HL-60 (cell line): ENCODE data around the gene LRRK1.

Source experiments
- TF ChIP-seq, protein P1 (sequence below): IDR thresholded peaks from one replicate; pipeline ENCODE4 v1.5.1; 2011; ENCODE audit warnings: low read length, control low read depth, inconsistent platforms; ENCODE audit not compliant: insufficient read depth
- TF ChIP-seq, protein P2 (sequence below): IDR thresholded peaks from 2 replicates; pipeline ENCODE4 v1.6.1; 2012; ENCODE audit warnings: low read depth; ENCODE audit not compliant: insufficient replicate concordance

DNA sequence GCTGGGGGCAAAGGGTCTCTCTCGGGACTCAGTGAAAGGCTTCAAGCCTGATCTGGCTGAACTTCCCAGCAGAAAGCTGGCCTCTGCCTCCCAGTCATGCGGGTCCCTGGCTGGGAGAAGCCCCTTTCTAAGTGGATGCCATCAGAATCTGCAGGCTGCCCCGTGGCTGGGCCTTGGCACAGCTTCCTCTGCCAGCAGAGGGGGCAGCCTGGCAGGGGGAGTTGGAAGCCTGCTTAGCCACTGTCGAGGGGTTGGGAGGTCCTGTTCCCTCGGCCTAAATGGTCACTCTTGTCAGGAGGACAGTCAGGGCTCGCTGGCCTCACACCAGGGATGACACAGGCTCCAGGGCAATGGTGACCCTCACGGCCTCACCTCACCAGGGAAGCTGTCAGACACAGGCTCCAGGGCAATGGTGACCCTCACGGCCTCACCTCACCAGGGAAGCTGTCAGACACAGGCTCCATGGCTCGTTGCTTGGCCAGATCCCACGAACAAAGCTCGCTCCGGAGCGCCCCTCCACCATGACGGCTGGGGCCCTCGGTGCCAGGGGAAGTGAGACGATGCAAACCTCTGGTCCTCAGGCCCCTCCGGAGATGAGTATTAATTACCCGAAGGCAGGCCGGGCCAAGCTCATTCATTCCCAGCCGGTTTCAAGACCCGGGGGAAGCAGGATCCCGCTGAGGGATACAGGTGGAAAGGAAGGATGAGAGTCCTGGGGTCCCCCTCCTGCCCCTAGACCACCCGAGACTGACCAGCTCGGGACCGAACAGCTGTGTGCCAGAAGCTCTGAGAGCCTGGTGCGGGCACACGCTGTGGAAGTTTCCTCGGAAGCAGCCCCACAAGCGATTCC, 181.7 kb downstream of the LRRK1 start:
- TF ChIP-seq, protein P1, sequence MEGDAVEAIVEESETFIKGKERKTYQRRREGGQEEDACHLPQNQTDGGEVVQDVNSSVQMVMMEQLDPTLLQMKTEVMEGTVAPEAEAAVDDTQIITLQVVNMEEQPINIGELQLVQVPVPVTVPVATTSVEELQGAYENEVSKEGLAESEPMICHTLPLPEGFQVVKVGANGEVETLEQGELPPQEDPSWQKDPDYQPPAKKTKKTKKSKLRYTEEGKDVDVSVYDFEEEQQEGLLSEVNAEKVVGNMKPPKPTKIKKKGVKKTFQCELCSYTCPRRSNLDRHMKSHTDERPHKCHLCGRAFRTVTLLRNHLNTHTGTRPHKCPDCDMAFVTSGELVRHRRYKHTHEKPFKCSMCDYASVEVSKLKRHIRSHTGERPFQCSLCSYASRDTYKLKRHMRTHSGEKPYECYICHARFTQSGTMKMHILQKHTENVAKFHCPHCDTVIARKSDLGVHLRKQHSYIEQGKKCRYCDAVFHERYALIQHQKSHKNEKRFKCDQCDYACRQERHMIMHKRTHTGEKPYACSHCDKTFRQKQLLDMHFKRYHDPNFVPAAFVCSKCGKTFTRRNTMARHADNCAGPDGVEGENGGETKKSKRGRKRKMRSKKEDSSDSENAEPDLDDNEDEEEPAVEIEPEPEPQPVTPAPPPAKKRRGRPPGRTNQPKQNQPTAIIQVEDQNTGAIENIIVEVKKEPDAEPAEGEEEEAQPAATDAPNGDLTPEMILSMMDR, result no peak
- TF ChIP-seq, protein P2, sequence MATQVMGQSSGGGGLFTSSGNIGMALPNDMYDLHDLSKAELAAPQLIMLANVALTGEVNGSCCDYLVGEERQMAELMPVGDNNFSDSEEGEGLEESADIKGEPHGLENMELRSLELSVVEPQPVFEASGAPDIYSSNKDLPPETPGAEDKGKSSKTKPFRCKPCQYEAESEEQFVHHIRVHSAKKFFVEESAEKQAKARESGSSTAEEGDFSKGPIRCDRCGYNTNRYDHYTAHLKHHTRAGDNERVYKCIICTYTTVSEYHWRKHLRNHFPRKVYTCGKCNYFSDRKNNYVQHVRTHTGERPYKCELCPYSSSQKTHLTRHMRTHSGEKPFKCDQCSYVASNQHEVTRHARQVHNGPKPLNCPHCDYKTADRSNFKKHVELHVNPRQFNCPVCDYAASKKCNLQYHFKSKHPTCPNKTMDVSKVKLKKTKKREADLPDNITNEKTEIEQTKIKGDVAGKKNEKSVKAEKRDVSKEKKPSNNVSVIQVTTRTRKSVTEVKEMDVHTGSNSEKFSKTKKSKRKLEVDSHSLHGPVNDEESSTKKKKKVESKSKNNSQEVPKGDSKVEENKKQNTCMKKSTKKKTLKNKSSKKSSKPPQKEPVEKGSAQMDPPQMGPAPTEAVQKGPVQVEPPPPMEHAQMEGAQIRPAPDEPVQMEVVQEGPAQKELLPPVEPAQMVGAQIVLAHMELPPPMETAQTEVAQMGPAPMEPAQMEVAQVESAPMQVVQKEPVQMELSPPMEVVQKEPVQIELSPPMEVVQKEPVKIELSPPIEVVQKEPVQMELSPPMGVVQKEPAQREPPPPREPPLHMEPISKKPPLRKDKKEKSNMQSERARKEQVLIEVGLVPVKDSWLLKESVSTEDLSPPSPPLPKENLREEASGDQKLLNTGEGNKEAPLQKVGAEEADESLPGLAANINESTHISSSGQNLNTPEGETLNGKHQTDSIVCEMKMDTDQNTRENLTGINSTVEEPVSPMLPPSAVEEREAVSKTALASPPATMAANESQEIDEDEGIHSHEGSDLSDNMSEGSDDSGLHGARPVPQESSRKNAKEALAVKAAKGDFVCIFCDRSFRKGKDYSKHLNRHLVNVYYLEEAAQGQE, result no peak
